Myocyte (in vitro differentiated cells): ENCODE measurements around the gene LCE2A. TPM values are rescaled to one million over a fixed set of nuclear protein-coding genes. Genes with fewer than 3 reads are reported as not detected.

Experiments
- DNase-seq: peaks from one replicate; pipeline ENCODE4 v3.0.0-alpha.2; 2012; ENCODE audit warnings: low read depth
- total RNA-seq: library from RNA; depleted of rRNA; stranded (reverse); fragments of >200 nt; gene quantifications from 2 replicates; pipeline ENCODE4 v1.2.3, GENCODE V29; 2014

The LCE2A gene
- total RNA-seq, 1 donor from 2014 or later, result not detected

DNA sequence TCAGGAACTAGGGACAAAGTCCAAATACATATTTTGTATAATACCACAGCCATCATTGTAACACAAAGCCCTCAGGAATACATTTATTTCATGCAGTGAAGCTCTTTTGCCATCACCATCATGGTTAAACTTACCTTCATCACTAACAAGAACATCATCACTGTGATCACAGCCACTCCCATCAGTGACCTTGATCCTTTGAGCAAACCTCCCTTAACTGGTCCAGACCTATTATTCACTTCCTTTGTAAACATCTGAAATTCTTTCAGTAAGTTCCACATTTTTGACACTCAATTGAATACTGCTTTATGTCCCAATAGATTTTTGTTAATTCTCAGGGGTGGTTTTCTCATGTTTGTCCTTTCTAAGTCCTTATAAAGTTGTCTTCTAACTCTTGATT lies 43.5 kb downstream of the LCE2A start:
- DNase-seq, result no peak

DNA sequence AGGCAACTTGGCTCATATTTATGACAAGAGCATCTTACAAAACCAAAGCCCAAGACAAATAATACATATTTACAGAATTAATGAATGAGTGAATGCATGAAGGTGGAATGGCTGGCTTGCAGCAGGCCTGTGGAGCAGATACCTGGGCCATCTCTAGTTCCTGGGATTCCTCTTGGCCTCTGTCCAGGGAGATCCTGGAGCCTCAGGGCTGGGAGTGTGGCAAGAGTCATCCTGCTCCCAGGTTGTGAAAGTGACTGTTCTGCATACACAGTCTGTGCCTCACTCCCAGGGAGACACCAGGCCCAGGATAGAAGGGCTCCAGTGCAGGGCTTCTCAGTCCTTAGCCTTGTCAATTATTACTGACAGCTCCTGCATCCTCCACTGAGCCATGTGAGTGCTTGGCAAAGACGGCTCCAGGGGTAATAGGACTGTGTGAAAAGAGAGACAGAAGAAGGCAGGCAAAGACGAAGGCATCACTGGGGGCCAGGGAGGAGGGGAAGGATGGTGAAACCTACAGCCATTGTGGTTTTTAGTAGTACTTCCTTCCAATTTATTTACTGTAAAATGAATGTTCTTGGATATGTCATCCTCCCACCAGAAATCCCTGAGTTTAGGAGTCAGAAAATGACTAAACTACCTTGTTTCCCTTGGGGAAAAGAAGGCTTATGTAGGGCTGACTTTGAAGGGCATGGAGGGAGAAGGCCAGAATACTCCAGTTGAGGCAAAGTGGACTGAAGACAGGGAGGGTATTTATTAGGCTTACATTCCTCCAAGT lies 45.4 kb downstream of the LCE2A start:
- no peak for DNase-seq

DNA sequence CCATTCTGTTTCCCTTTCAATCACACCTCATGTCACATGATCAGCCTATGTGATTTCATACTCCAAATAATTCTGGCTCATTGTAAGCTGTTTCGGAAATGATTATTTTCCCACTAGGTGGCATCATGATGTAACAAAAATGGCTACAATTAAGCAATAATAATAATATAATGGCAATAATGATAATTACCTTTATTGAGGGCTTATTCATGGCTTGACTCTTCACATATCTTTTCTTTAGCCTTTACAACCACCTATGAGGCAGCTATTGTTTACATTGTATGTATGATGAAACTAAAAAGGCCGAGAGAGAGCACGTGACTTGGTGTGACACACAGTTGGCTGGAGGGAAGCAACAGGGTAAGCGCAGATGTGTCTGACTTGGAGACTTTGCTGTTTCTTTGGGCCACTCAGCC lies 47.2 kb downstream of the LCE2A start:
- DNase-seq, result no peak

DNA sequence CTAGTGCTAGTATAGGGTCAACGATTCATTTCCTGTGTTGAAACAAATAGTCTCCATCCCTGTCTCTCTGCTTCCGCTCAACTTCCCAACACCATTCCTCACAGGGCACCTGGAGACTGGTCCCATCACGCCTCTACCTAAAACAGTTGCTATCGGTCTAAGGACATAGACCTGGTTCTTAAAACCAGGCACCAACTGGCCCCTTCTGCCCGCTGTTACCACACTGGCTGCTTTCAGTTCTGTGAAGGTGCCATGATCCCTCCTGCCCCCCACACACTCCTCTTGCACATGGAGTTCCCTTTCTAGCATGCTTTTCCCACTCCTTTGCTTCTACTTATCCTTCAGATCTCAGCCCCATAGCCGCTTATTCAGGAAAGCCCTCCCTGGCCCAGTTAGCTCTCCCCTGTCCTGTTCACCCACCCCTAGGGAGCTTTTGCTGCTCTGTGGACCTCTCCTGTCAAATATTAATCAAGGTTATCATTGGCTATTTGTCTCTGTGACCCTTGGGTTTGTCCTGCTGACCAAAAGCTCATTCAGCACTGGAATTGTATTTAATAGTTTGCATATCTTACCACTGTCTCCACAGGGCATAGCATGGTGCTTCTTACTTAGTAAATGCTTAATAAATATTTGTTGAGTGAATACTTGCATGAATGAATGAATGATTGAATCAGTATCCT lies 47.8 kb downstream of the LCE2A start:
- no peak for DNase-seq

DNA sequence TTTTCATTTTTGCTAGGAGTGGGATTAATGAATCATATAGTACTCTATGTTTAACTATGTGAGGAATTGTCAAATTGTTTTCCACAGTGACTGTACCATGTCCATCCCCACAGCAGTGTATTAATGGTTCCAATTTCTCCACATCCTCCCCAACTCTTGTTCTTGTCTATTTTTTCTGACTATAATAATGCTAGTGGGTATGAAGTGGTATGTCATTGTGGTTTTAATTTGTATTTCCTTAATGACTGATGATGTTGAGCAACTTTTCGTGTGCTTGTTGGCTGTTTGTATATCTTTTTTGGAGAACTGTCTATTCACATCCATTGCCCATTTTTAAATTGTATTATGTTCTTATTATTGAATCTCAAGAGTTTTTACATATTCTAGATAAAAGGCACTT lies 49.7 kb downstream of the LCE2A start:
- DNase-seq, result no peak

Other genes with a start within 250 kb of the LCE2A start
- gene LCE5A, start 187.5 kb upstream of the LCE2A start, total RNA-seq, result not detected in 2 replicates
- not detected in 2 replicates for gene CRCT1, start 183.9 kb upstream of the LCE2A start, total RNA-seq
- not detected in 2 replicates for gene LCE3E, start 131.6 kb upstream of the LCE2A start, total RNA-seq
- not detected in 2 replicates for gene LCE3D, start 117.8 kb upstream of the LCE2A start, total RNA-seq
- gene LCE3C, start 98.1 kb upstream of the LCE2A start, total RNA-seq, result not detected in 2 replicates
- not detected in 2 replicates for gene LCE3B, start 84.5 kb upstream of the LCE2A start, total RNA-seq
- gene LCE3A, start 75.2 kb upstream of the LCE2A start, total RNA-seq, result not detected in 2 replicates
- not detected in 2 replicates for gene LCE2D, start 35.0 kb upstream of the LCE2A start, total RNA-seq
- not detected in 2 replicates for gene LCE2C, start 23.1 kb upstream of the LCE2A start, total RNA-seq
- not detected in 2 replicates for gene LCE2B, start 12.2 kb upstream of the LCE2A start, total RNA-seq
- gene LCE4A, start 9.8 kb downstream of the LCE2A start, total RNA-seq, result not detected in 2 replicates
- not detected in 2 replicates for gene KPRP, start 59.7 kb downstream of the LCE2A start, total RNA-seq
- not detected in 2 replicates for gene LCE1F, start 76.8 kb downstream of the LCE2A start, total RNA-seq
- not detected in 2 replicates for gene LCE1E, start 87.9 kb downstream of the LCE2A start, total RNA-seq
- gene LCE1D, start 98.4 kb downstream of the LCE2A start, total RNA-seq, result not detected in 2 replicates
- gene LCE1C, start 108.3 kb downstream of the LCE2A start, total RNA-seq, result not detected in 2 replicates
- not detected in 2 replicates for gene LCE1B, start 113.6 kb downstream of the LCE2A start, total RNA-seq
- gene LCE1A, start 129.1 kb downstream of the LCE2A start, total RNA-seq, result not detected in 2 replicates
- gene LCE6A, start 144.5 kb downstream of the LCE2A start, total RNA-seq, result not detected in 2 replicates
- not detected in 2 replicates for gene LCE7A, start 161.7 kb downstream of the LCE2A start, total RNA-seq
- gene SMCP, start 180.0 kb downstream of the LCE2A start, total RNA-seq, result not detected in 2 replicates
- not detected in 2 replicates for gene IVL, start 210.2 kb downstream of the LCE2A start, total RNA-seq
- not detected in 2 replicates for gene SPRR5, start 248.9 kb downstream of the LCE2A start, total RNA-seq